ENCODE results near the gene TRMT2A.

GRCh38 chr22:20093418-20094196 lies 23.4 kb downstream of the TRMT2A start:
- TF ChIP-seq, protein P1, sequence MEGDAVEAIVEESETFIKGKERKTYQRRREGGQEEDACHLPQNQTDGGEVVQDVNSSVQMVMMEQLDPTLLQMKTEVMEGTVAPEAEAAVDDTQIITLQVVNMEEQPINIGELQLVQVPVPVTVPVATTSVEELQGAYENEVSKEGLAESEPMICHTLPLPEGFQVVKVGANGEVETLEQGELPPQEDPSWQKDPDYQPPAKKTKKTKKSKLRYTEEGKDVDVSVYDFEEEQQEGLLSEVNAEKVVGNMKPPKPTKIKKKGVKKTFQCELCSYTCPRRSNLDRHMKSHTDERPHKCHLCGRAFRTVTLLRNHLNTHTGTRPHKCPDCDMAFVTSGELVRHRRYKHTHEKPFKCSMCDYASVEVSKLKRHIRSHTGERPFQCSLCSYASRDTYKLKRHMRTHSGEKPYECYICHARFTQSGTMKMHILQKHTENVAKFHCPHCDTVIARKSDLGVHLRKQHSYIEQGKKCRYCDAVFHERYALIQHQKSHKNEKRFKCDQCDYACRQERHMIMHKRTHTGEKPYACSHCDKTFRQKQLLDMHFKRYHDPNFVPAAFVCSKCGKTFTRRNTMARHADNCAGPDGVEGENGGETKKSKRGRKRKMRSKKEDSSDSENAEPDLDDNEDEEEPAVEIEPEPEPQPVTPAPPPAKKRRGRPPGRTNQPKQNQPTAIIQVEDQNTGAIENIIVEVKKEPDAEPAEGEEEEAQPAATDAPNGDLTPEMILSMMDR (IDR thresholded peaks at IDR 0.05; ENCODE audit: insufficient read depth, low read length) = no peak
- TF ChIP-seq REST (IDR thresholded peaks at IDR 0.05; ENCODE audit: insufficient replicate concordance, low read depth) (no peak), GABPA (IDR thresholded peaks at IDR 0.05; ENCODE audit: low read depth) (no peak), SPI1 (IDR thresholded peaks at IDR 0.05; ENCODE audit: borderline replicate concordance, low read depth) (no peak)
